WTC11 (cell line): ENCODE measurements around the gene CACNA1A.

Experiments
- ATF3 ChIP-seq: sonication (generic); formaldehyde crosslinking; conservative IDR thresholded peaks from 2 replicates; pipeline ENCODE4 v1.8.1; 2022; ENCODE audit warnings: mild to moderate bottlenecking, missing genetic modification reagents
- CREB1 ChIP-seq: sonication (generic); formaldehyde crosslinking; IDR thresholded peaks from 2 replicates; pipeline ENCODE4 v1.8.0; 2023; ENCODE audit warnings: mild to moderate bottlenecking, missing genetic modification reagents
- CTCF ChIP-seq: fragments of 200-600 bp; IDR thresholded peaks from 2 replicates; pipeline ENCODE4 v1.8.0; 2022; ENCODE audit warnings: antibody characterized with exemption
- ESRRA ChIP-seq: sonication (generic); formaldehyde crosslinking; IDR thresholded peaks from 2 replicates; pipeline ENCODE4 v1.8.1; 2022; ENCODE audit warnings: mild to moderate bottlenecking, missing genetic modification reagents, borderline replicate concordance
- FOXK1 ChIP-seq: sonication (generic); formaldehyde crosslinking; IDR thresholded peaks from 2 replicates; pipeline ENCODE4 v1.8.0; 2022; ENCODE audit warnings: mild to moderate bottlenecking, moderate library complexity, missing genetic modification reagents
- NR2C2 ChIP-seq: sonication (generic); formaldehyde crosslinking; IDR thresholded peaks from 2 replicates; pipeline ENCODE4 v1.8.0; 2022; ENCODE audit warnings: mild to moderate bottlenecking, missing genetic modification reagents
- STAT6 ChIP-seq: sonication (generic); formaldehyde crosslinking; conservative IDR thresholded peaks from 2 replicates; pipeline ENCODE4 v1.8.1; 2023; ENCODE audit warnings: mild to moderate bottlenecking, low read depth, missing genetic modification reagents, moderate library complexity

GRCh38 chr19:13286195-13286985 is 219.9 kb downstream of the CACNA1A start:
- TF ChIP-seq FOXK1 (CRISPR knock-in tag) (no peak), CTCF (no peak), ESRRA (CRISPR knock-in tag) (no peak), STAT6 (CRISPR knock-in tag) (no peak), CREB1 (CRISPR knock-in tag) (no peak), NR2C2 (CRISPR knock-in tag) (no peak), ATF3 (CRISPR knock-in tag) (no peak)
